Neuronal stem cell (in vitro differentiated cells): ENCODE data around the gene RFLNA.
A peak's percentile ranks its signal among the peaks of the same experiment; 100 is the strongest.

Experiments used
- DNase-seq: peaks from one replicate; pipeline ENCODE4 v3.0.0-alpha.2; 2013; ENCODE audit warnings: low spot score
- H2AFZ ChIP-seq: one replicate; pipeline ENCODE4 v1.6.1; 2013; ENCODE audit warnings: mild to moderate bottlenecking, low read length, inconsistent platforms
- H2AK5ac ChIP-seq: 2 replicates; pipeline ENCODE4 v1.6.1; 2013; ENCODE audit warnings: low read depth, mild to moderate bottlenecking, inconsistent platforms, low read length, moderate library complexity, mixed read lengths
- H2BK120ac ChIP-seq: 2 replicates; pipeline ENCODE4 v1.6.1; 2013; ENCODE audit warnings: low read depth, mild to moderate bottlenecking, inconsistent platforms, low read length, moderate library complexity, mixed read lengths
- H2BK12ac ChIP-seq: one replicate; pipeline ENCODE4 v1.6.1; 2013; ENCODE audit warnings: low read length, inconsistent platforms
- H2BK15ac ChIP-seq: 2 replicates; pipeline ENCODE4 v1.6.1; 2013; ENCODE audit warnings: mild to moderate bottlenecking, low read length, inconsistent platforms, mixed read lengths
- H2BK5ac ChIP-seq: one replicate; pipeline ENCODE4 v1.6.1; 2013; ENCODE audit warnings: inconsistent platforms, mild to moderate bottlenecking, low read length, moderate library complexity
- H3K14ac ChIP-seq: one replicate; pipeline ENCODE4 v1.6.1; 2013; ENCODE audit warnings: low read length, inconsistent platforms
- H3K18ac ChIP-seq: 2 replicates; pipeline ENCODE4 v1.6.1; 2013; ENCODE audit warnings: low read length, inconsistent platforms
- H3K23ac ChIP-seq: 2 replicates; pipeline ENCODE4 v1.6.1; 2013; ENCODE audit warnings: low read depth, mild to moderate bottlenecking, mixed read lengths, low read length, inconsistent platforms; ENCODE audit not compliant: poor library complexity
- H3K27ac ChIP-seq: replicated peaks from 3 replicates; pipeline ENCODE4 v1.5.1; 2013; ENCODE audit warnings: low read length, inconsistent platforms
- H3K27me3 ChIP-seq, 3 experiments: 2 replicates each; pipeline ENCODE4 v1.6.1; 2013; ENCODE audit warnings: low read length in 3 of 3, mild to moderate bottlenecking in 2 of 3, inconsistent platforms in 1 of 3, low read depth in 1 of 3, mixed read lengths in 1 of 3, moderate library complexity in 1 of 3; ENCODE audit not compliant: control insufficient read depth in 3 of 3, insufficient read depth in 3 of 3
- H3K36me3 ChIP-seq, 2 donors: replicated peaks in 1 of 2; 2 replicates each; pipeline ENCODE4 v1.6.1; 2013; ENCODE audit warnings: low read length in 2 of 2; ENCODE audit not compliant: control insufficient read depth in 2 of 2, insufficient read depth in 2 of 2
- H3K4ac ChIP-seq: 2 replicates; pipeline ENCODE4 v1.6.1; 2013; ENCODE audit warnings: inconsistent platforms, mild to moderate bottlenecking, low read length, moderate library complexity
- H3K4me1 ChIP-seq, 2 donors: 1 replicate in 1 of 2; 2 replicates in 1 of 2; pipeline ENCODE4 v1.6.1; 2013; ENCODE audit warnings: low read length in 2 of 2, low read depth in 1 of 2; ENCODE audit not compliant: control insufficient read depth in 2 of 2, insufficient read depth in 1 of 2
- H3K4me2 ChIP-seq: one replicate; pipeline ENCODE4 v1.6.1; 2013; ENCODE audit warnings: mild to moderate bottlenecking, low read length, inconsistent platforms; ENCODE audit not compliant: insufficient read depth, poor library complexity, severe bottlenecking
- H3K4me3 ChIP-seq, 2 donors: 2 replicates each; pipeline ENCODE4 v1.5.1; 2013; ENCODE audit warnings: low read length in 2 of 2, mild to moderate bottlenecking in 2 of 2, inconsistent platforms in 1 of 2, moderate library complexity in 1 of 2
- H3K79me1 ChIP-seq: one replicate; pipeline ENCODE4 v1.6.1; 2013; ENCODE audit warnings: low read depth, mild to moderate bottlenecking, inconsistent platforms, low read length, moderate library complexity
- H3K9ac ChIP-seq: one replicate; pipeline ENCODE4 v1.6.1; 2013; ENCODE audit warnings: mild to moderate bottlenecking, low read depth, low read length, inconsistent platforms; ENCODE audit not compliant: poor library complexity
- H3K9me3 ChIP-seq, 2 donors: replicated peaks in 1 of 2; 2 replicates each; pipeline versions ENCODE3 to v1.6.1; 2013; ENCODE audit warnings: low read length in 2 of 2, mild to moderate bottlenecking in 2 of 2, inconsistent platforms in 1 of 2, low read depth in 1 of 2, mixed read lengths in 1 of 2, moderate library complexity in 1 of 2; ENCODE audit not compliant: control insufficient read depth in 2 of 2, insufficient read depth in 1 of 2
- H4K8ac ChIP-seq: one replicate; pipeline ENCODE4 v1.6.1; 2013; ENCODE audit warnings: low read depth, mild to moderate bottlenecking, inconsistent platforms, low read length, moderate library complexity
- H4K91ac ChIP-seq: one replicate; pipeline ENCODE4 v1.6.1; 2013; ENCODE audit warnings: low read length, low read depth, mild to moderate bottlenecking, inconsistent platforms; ENCODE audit not compliant: poor library complexity
- WGBS, 2 donors: extraction: QIAGEN DNeasy Blood & Tissue Kit; methylation state at CpG; one replicate each; pipeline ENCODE4 v1.1.7; 2013; ENCODE audit warnings: missing lambda C conversion rate in 2 of 2, mixed read lengths in 1 of 2; ENCODE audit not compliant: insufficient read length in 2 of 2, insufficient replicate concordance in 1 of 2; ENCODE audit errors: extremely low coverage in 2 of 2; 5-methylcytosine and 5-hydroxymethylcytosine counted together

Gene RFLNA

DNA sequence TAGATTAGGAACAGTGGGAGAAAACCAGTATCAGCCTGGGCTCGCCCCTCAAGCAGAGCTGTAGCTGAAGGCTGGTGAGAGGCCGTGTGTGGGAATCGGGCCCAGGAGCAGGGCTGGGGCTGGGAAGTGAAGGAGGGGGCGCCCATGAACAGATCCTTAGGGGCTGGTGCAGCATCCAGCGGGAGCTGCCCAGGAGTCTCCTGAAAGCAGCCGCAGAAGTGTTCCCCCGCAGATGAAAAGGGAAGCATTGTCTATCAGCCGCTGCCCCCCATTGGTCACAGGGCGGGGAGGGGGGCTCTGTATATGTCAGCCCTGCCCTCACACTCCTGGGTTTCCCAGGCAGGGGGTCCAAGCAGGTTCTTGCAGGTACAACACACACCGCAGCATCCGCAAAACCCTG lies 15.6 kb upstream of the RFLNA start:
- peak overlapping the region; percentile 11 for H3K14ac ChIP-seq
- no CpG with 5 or more reads among the region's 11 CpGs for WGBS, 2 donors

DNA sequence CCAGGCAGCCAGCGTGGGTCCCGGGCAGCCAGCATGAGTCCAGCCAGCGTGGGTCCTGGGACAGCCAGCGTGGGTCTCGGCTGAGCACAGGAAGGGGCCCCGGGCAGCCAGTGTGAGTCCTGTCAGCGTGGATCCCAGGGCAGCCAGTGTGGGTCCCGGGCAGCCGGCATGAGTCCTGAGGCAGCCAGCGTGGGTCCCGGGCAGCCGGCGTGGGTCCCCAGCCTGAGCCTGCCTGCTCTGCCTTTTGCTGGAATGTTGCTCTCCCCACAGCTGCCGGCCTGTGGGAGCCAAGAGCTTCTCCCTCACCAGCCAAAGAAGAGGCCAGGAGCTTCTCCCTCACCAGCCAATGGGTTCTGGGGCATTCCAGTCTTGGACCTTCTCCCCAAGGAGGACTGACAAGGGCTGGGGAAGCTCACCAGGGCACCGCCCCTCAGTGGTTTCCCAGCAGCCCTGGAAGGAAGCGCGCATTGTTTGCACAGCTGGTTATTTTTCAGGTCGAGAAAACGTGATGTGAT lies 15.0 kb upstream of the RFLNA start:
- H3K36me3 ChIP-seq = no peaks in the 10 kb centered on the region
- H3K27ac ChIP-seq = no peak overlapping the region
- H3K79me1 ChIP-seq = no peaks in the 10 kb centered on the region
- H3K4me1 ChIP-seq = peaks cover 7 to 27% of the 10 kb centered on the region in 2 donors
- H2BK120ac ChIP-seq = no peak overlapping the region
- no peak overlapping the region for H3K4me3 ChIP-seq
- WGBS, 2 donors = no CpG with 5 or more reads among the region's 19 CpGs
- H2BK5ac ChIP-seq = no peak overlapping the region
- H3K14ac ChIP-seq = peak overlapping the region; percentile 11
- H2AK5ac ChIP-seq = peak overlapping the region; percentile 87
- peak overlapping the region; percentile 18 for H3K9ac ChIP-seq
- H3K27me3 ChIP-seq = peaks cover 0 to 7% (median 0%) of the 10 kb centered on the region in 3 experiments
- H3K23ac ChIP-seq = peak overlapping the region; percentile 35
- peak overlapping the region; percentile 38 for H2AFZ ChIP-seq
- H3K9me3 ChIP-seq = peaks cover 2 to 12% of the 10 kb centered on the region in 2 donors
- H2BK15ac ChIP-seq = no peak overlapping the region
- DNase-seq = no peak
- H2BK12ac ChIP-seq = no peak overlapping the region
- no peak overlapping the region for H3K4me2 ChIP-seq
- H4K91ac ChIP-seq = no peak overlapping the region
- H4K8ac ChIP-seq = no peak overlapping the region
- no peak overlapping the region for H3K4ac ChIP-seq
- peak overlapping the region; percentile 63 for H3K18ac ChIP-seq

More for the DNA sequence above, 15.6 kb upstream of the RFLNA start:
- no peak overlapping the region for H2AFZ ChIP-seq
- no peak overlapping the region for H3K9ac ChIP-seq
- H3K4me3 ChIP-seq = no peak overlapping the region
- H2AK5ac ChIP-seq = no peak overlapping the region
- no peak for DNase-seq
- no peak overlapping the region for H2BK120ac ChIP-seq
- no peak overlapping the region for H3K4me2 ChIP-seq
- H2BK12ac ChIP-seq = no peak overlapping the region
- peak overlapping the region; percentile 35 for H3K23ac ChIP-seq
- peak overlapping the region; percentile 63 for H3K18ac ChIP-seq
- no peak overlapping the region for H3K4ac ChIP-seq
- no peaks in the 10 kb centered on the region for H3K36me3 ChIP-seq
- no peak overlapping the region for H4K8ac ChIP-seq
- no peak overlapping the region for H3K27ac ChIP-seq
- peaks cover 7 to 27% of the 10 kb centered on the region in 2 donors for H3K4me1 ChIP-seq
- no peaks in the 10 kb centered on the region for H3K79me1 ChIP-seq
- H3K27me3 ChIP-seq = peaks cover 0 to 7% (median 0%) of the 10 kb centered on the region in 3 experiments
- H3K9me3 ChIP-seq = peaks cover 2 to 6% of the 10 kb centered on the region in 2 donors
- no peak overlapping the region for H2BK5ac ChIP-seq
- H2BK15ac ChIP-seq = no peak overlapping the region
- no peak overlapping the region for H4K91ac ChIP-seq

DNA sequence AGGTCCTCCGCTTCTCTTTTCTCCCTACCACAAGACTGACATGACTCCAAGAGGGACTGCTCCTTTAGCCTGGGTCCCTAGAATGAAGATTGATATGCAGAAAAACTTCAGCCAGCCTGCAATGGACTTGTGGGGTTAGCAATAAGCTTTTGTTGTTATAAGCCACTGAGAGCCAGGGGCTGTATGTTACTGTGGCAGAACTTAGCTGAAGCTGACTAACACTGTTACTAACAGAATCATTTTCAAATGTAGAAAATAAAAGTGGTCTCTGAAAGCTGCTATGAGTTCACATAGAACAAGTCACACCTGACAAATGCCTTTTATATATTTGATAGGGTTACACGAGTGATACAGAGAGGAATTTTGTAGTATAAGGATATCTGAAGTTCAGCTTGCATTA lies 13.6 kb upstream of the RFLNA start:
- Histone ChIP-seq H2BK12ac (no peak overlapping the region), H3K36me3 (no peaks in the 10 kb centered on the region), H3K9me3 (peaks cover 2 to 14% of the 10 kb centered on the region in 2 donors), H2AK5ac (no peak overlapping the region), H3K4me2 (no peak overlapping the region), H3K27me3 (peaks cover 0 to 7% (median 0%) of the 10 kb centered on the region in 3 experiments), H3K27ac (no peak overlapping the region), H2AFZ (no peak overlapping the region), H3K23ac (no peak overlapping the region), H3K4me1 (peaks cover 7 to 27% of the 10 kb centered on the region in 2 donors), H2BK15ac (no peak overlapping the region), H3K18ac (no peak overlapping the region), H3K4me3 (no peak overlapping the region), H3K14ac (no peak overlapping the region), H3K9ac (no peak overlapping the region), H4K91ac (no peak overlapping the region), H4K8ac (no peak overlapping the region), H2BK120ac (no peak overlapping the region), H3K4ac (no peak overlapping the region), H3K79me1 (peaks cover 2% of the 10 kb centered on the region), H2BK5ac (no peak overlapping the region)
- no CpG with 5 or more reads among the region's 2 CpGs for WGBS, 2 donors
- no peak for DNase-seq

DNA sequence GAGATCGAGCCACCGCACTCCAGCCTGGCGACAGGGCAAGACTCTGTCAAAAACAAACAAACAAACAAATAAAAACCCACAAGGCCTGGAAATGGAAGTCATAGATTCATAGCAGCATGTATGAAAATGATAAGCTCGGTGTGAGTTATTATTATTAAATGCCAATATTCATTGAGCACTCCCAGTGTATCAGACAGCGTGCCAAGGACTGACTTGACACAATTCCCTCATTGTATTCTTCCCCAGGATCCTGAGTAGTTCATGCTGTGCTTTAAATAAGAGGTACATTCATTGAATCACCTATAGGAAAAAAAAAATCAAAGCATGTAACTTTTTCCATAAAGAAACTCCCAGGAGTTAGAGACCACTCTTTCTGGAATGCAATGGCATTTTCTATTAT lies 12.6 kb upstream of the RFLNA start:
- Histone ChIP-seq H2AK5ac (no peak overlapping the region), H2BK15ac (no peak overlapping the region), H4K91ac (no peak overlapping the region), H3K4me2 (no peak overlapping the region), H3K4me1 (peaks cover 7 to 27% of the 10 kb centered on the region in 2 donors), H2AFZ (no peak overlapping the region), H3K27me3 (peaks cover 0 to 7% (median 0%) of the 10 kb centered on the region in 3 experiments), H4K8ac (no peak overlapping the region), H3K79me1 (peaks cover 2% of the 10 kb centered on the region), H3K23ac (no peak overlapping the region), H2BK5ac (no peak overlapping the region), H3K9me3 (peaks cover 2 to 14% of the 10 kb centered on the region in 2 donors), H3K4ac (no peak overlapping the region), H3K27ac (no peak overlapping the region), H3K4me3 (no peak overlapping the region), H3K14ac (no peak overlapping the region), H3K9ac (no peak overlapping the region), H3K18ac (no peak overlapping the region), H2BK12ac (no peak overlapping the region), H3K36me3 (no peaks in the 10 kb centered on the region), H2BK120ac (no peak overlapping the region)
- no peak for DNase-seq
- no CpG with 5 or more reads among the region's 5 CpGs for WGBS, 2 donors
